Heart left ventricle (tissue), 16 donors: Measurements from ENCODE around the gene ZFAND6. TPM values are rescaled to one million over a fixed set of nuclear protein-coding genes. Genes with fewer than 3 reads are reported as not detected.

ENCODE experiments used
- ATAC-seq, 4 donors: fragments of 200-7000 bp; cut with Tn5 transposase; one replicate each; pipeline ENCODE4 v1.9.1; 2020 to 2022; ENCODE audit warnings: moderate library complexity in 4 of 4, mild to moderate bottlenecking in 3 of 4, moderate number of reproducible peaks in 1 of 4
- DNase-seq, 5 donors: peaks; one replicate each; pipeline ENCODE4 v3.0.0-alpha.2; 2020
- H3K27ac ChIP-seq, 12 donors: fragments of 200-600 bp; sonication (generic) in 4 of 12; one replicate each; pipeline versions ENCODE4 v1.5.0 to v1.8.0; 2016 to 2022; ENCODE audit warnings: mild to moderate bottlenecking in 2 of 12
- H3K27me3 ChIP-seq, 9 donors: fragments of 200-600 bp; sonication (generic) in 2 of 9; one replicate each; pipeline versions ENCODE4 v1.5.1 to v1.8.0; 2016 to 2022; ENCODE audit warnings: mild to moderate bottlenecking in 3 of 9
- H3K36me3 ChIP-seq, 9 donors: fragments of 200-600 bp; sonication (generic) in 2 of 9; one replicate each; pipeline versions ENCODE4 v1.5.0 to v1.8.0; 2018 to 2022; ENCODE audit warnings: mild to moderate bottlenecking in 2 of 9
- H3K4me1 ChIP-seq, 12 donors: fragments of 200-600 bp; sonication (generic) in 4 of 12; one replicate each; pipeline versions ENCODE4 v1.5.0 to v1.8.0; 2016 to 2022; ENCODE audit warnings: mild to moderate bottlenecking in 3 of 12
- H3K4me3 ChIP-seq, 12 donors: fragments of 200-600 bp; sonication (generic) in 4 of 12; one replicate each; pipeline versions ENCODE4 v1.5.0 to v1.8.0; 2017 to 2022; ENCODE audit warnings: mild to moderate bottlenecking in 9 of 12, moderate library complexity in 4 of 12
- H3K9me3 ChIP-seq, 12 donors: fragments of 200-600 bp; sonication (generic) in 4 of 12; one replicate each; pipeline versions ENCODE4 v1.5.0 to v1.8.0; 2016 to 2022; ENCODE audit warnings: mild to moderate bottlenecking in 1 of 12
- POLR2A ChIP-seq, 2 donors: fragments of 450-650 bp; IDR thresholded peaks; one replicate each; pipeline ENCODE4 v1.6.1; 2017; ENCODE audit warnings: antibody characterized with exemption in 2 of 2, mild to moderate bottlenecking in 2 of 2, moderate library complexity in 2 of 2
- WGBS, 4 donors: extraction: QIAGEN DNeasy Blood & Tissue Kit in 2 of 4; methylation state at CpG; one replicate each; pipeline versions ENCODE4 v1.1.5 to v1.1.7; 2013 to 2018; 5-methylcytosine and 5-hydroxymethylcytosine counted together
- intact Hi-C, 10 donors: fragments of 100-400 bp; cut with DNase I; formaldehyde crosslinking; loops; one replicate each; pipeline versions ENCODE4 v1.11.1 to v1.14.2; 2022
- polyA plus RNA-seq, 2 donors: library from polyadenylated mRNA; stranded (reverse); fragments of 200-250 nt; gene quantifications; one replicate each; pipeline ENCODE4 v1.2.3, GENCODE V29; 2013
- total RNA-seq, 9 donors: library from RNA; depleted of rRNA in 2 of 9; stranded (reverse); fragments of >200 nt in 2 of 9; fragmentation: NEBNext Ultra II Directional in 3 of 9; extraction: Animal tissue kit (Norgen Biotek cat#: 25700) in 3 of 9; gene quantifications; one replicate each; pipeline versions ENCODE4 v1.1.0 to v1.2.4, GENCODE V29; 2016 to 2023
- TF ChIP-seq, protein P1 (sequence below), 12 donors: fragments of 200-600 bp; sonication (generic) in 4 of 12; IDR thresholded peaks; one replicate each; pipeline versions ENCODE4 v1.5.0 to v1.8.0; 2018 to 2022; ENCODE audit warnings: antibody characterized with exemption in 12 of 12, mild to moderate bottlenecking in 5 of 12
- donor health status: ischemic (EF 13 %, LVEDD 7.1; RV severe dilation, severe dysfunction).
- donor health status: healthy with polysubstance abuse.
- donor health status: DM: no; HTN: yes; CAD: no.
- donor health status: DM: no; HTN: no; CAD: no.
- donor health status: ischemic (EF 25% LVEDD 6.9; RV normal size, moderate dysfunction).
- donor health status: ischemic (EF 25% LVEDD 5.7; RV mildly dilated, moderate dysfunction).
- donor health status: healthy.
- donor health status: DM: yes; HTN: yes; CAD: no.
- donor health status: ischemic (EF 35%, LVEDD 5.7; RV mildly dilated, moderate dysfunction).
- donor health status: nonischemic (EF 11% LVEDD 7.7; RV severe dilation, severe dysfunction).
- donor health status: DM: yes; HTN: yes; CAD: no.
- donor health status: PGD.
- donor health status: ischemic (EF 29% LVEDD 5.4; RV normal size, mild dysfunction).
- donor health status: nonischemic (EF 23%, LVEDD 6.1; RV moderate dilation, normal function).

ZFAND6 gene
- total and polyA plus RNA-seq, 11 donors, result 43.4 to 105 (median 79.9) TPM

DNA sequence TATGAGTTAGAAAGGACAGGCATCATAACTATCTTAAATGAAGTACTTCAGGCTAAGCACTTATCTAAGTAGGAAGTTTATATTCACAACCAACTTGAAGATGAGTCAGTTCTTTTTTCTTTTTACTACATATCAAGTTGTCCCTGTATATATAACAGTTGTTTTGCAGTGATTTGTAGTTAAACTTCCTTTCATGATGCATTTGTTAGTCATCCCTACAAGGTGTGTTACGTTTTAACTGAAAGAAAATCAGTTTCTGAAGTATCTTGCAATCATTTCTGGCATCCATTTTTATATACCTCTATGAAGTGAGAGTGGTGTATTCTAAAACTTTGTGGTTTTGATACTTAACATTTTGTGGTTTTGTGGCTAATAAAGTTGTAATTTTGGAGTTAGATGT lies 46.1 kb downstream of the ZFAND6 start:
- Histone ChIP-seq H3K4me1 (peaks cover 0 to 43% (median 8%) of the 10 kb centered on the region in 12 donors), H3K27ac (no peak overlapping the region), H3K27me3 (no peaks in the 10 kb centered on the region), H3K9me3 (no peaks in the 10 kb centered on the region), H3K36me3 (peaks cover 0 to 5% (median 0%) of the 10 kb centered on the region in 9 donors), H3K4me3 (no peak overlapping the region)
- ATAC-seq (no peak), DNase-seq (no peak)
- 85 to 100% (median 89%) methylated on average over 1 of the region's 1 CpG for WGBS, 4 donors
- TF ChIP-seq POLR2A (IDR thresholded peaks at IDR 0.05), result no peak
- TF ChIP-seq, protein P1, sequence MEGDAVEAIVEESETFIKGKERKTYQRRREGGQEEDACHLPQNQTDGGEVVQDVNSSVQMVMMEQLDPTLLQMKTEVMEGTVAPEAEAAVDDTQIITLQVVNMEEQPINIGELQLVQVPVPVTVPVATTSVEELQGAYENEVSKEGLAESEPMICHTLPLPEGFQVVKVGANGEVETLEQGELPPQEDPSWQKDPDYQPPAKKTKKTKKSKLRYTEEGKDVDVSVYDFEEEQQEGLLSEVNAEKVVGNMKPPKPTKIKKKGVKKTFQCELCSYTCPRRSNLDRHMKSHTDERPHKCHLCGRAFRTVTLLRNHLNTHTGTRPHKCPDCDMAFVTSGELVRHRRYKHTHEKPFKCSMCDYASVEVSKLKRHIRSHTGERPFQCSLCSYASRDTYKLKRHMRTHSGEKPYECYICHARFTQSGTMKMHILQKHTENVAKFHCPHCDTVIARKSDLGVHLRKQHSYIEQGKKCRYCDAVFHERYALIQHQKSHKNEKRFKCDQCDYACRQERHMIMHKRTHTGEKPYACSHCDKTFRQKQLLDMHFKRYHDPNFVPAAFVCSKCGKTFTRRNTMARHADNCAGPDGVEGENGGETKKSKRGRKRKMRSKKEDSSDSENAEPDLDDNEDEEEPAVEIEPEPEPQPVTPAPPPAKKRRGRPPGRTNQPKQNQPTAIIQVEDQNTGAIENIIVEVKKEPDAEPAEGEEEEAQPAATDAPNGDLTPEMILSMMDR (IDR thresholded peaks at IDR 0.05), result no peak
- intact Hi-C loops, result no loop called here

DNA sequence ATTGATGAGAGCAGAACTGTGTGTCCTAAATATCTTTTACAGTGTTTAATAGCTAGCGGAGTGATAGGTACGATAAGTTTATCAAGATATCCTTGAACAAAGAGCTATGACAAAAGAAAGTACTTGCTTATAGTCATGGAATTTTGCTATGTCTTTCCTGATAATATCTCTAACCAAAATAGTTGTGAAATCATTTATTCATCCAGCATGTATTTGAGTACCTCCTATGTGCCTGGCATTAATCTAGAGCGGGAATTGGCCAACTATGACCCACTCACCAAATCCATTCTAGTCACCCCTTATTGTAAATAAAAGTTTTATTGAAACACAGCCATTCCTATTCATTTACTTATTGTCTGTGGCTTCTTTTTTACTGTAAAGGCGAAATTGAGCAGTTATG lies 46.6 kb downstream of the ZFAND6 start:
- H3K9me3 ChIP-seq, result no peaks in the 10 kb centered on the region
- intact Hi-C loops, result no loop called here
- H3K36me3 ChIP-seq, result peaks cover 0 to 5% (median 0%) of the 10 kb centered on the region in 9 donors
- peaks cover 0 to 43% (median 12%) of the 10 kb centered on the region in 12 donors for H3K4me1 ChIP-seq
- H3K4me3 ChIP-seq, result no peak overlapping the region
- TF ChIP-seq POLR2A (IDR thresholded peaks at IDR 0.05), result no peak
- TF ChIP-seq, protein P1 (IDR thresholded peaks at IDR 0.05), result no peak
- ATAC-seq (no peak), DNase-seq (no peak)
- H3K27ac ChIP-seq, result no peak overlapping the region
- H3K27me3 ChIP-seq, result no peaks in the 10 kb centered on the region
- WGBS, 4 donors, result 90 to 97% (median 95%) methylated on average over 4 of the region's 4 CpGs

DNA sequence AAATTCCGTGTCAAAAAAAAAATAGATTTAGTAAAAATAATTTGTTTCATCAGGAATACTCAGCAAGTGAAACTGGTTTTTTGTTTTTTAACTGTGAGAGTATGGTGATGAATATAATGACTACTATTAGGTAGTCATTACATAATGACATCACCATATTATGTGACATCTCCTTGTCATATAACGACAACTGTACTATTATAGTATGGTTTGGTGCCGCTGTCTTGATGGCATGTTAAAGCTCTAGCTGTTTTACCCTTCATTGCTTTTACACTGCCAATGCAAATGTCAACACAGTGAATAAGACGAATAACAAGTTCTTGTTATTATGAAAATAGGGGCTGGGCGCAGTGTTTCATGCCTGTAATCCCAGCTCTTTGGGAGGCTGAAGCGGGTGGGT lies 47.7 kb downstream of the ZFAND6 start:
- ATAC-seq (no peak), DNase-seq (no peak)
- intact Hi-C loops, result no loop called here
- Histone ChIP-seq H3K4me1 (peaks cover 0 to 47% (median 12%) of the 10 kb centered on the region in 12 donors), H3K27me3 (no peaks in the 10 kb centered on the region), H3K36me3 (peaks cover 0 to 5% (median 0%) of the 10 kb centered on the region in 9 donors), H3K4me3 (no peak overlapping the region), H3K27ac (no peak overlapping the region), H3K9me3 (no peaks in the 10 kb centered on the region)
- WGBS, 4 donors, result 88 to 93% (median 92%) methylated on average over 6 of the region's 6 CpGs
- TF ChIP-seq, protein P1 (IDR thresholded peaks at IDR 0.05), result no peak
- TF ChIP-seq POLR2A (IDR thresholded peaks at IDR 0.05), result no peak

DNA sequence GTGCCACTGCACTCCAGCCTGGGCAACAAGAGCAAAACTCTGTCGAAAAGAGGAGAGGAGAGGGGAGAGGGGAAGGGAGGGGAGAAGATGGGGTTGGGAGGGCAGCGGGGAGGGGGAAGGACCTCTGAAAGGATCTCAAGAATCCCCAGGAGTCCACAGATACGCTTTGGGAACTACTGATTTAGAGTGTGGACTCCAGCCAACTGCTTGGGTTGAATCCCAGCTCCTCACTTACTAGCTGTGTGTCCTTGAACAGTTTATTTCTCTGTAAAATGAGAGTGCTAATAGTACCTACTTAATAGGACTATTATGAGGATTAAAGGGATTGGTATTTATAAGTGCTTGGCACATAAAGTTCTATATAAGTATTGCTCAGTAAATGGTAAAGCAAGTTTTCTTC lies 48.3 kb downstream of the ZFAND6 start:
- DNase-seq, result peak in 2 of 5 donors; percentile 23 to 24
- no peak overlapping the region for H3K4me3 ChIP-seq
- no peaks in the 10 kb centered on the region for H3K9me3 ChIP-seq
- H3K4me1 ChIP-seq, result peaks cover 0 to 47% (median 13%) of the 10 kb centered on the region in 12 donors
- peak in 2 of 4 donors; percentile 48 to 52 for ATAC-seq
- H3K27ac ChIP-seq, result no peak overlapping the region
- H3K27me3 ChIP-seq, result no peaks in the 10 kb centered on the region
- intact Hi-C loops, result no loop called here
- WGBS, 4 donors, result 27 to 41% (median 34%) methylated on average over 2 to 3 of the region's 3 CpGs
- peaks cover 0 to 5% (median 0%) of the 10 kb centered on the region in 9 donors for H3K36me3 ChIP-seq
- TF ChIP-seq, protein P1 (IDR thresholded peaks at IDR 0.05), result no peak
- TF ChIP-seq POLR2A (IDR thresholded peaks at IDR 0.05), result no peak
